HG02623 (cell line): ENCODE results near the gene L3HYPDH.

ENCODE experiments used
- ATAC-seq: cut with Tn5 transposase; IDR thresholded peaks from one replicate; pipeline ENCODE4 v1.9.1; 2021; ENCODE audit warnings: moderate library complexity; ENCODE audit not compliant: unreplicated experiment

Gene L3HYPDH

DNA sequence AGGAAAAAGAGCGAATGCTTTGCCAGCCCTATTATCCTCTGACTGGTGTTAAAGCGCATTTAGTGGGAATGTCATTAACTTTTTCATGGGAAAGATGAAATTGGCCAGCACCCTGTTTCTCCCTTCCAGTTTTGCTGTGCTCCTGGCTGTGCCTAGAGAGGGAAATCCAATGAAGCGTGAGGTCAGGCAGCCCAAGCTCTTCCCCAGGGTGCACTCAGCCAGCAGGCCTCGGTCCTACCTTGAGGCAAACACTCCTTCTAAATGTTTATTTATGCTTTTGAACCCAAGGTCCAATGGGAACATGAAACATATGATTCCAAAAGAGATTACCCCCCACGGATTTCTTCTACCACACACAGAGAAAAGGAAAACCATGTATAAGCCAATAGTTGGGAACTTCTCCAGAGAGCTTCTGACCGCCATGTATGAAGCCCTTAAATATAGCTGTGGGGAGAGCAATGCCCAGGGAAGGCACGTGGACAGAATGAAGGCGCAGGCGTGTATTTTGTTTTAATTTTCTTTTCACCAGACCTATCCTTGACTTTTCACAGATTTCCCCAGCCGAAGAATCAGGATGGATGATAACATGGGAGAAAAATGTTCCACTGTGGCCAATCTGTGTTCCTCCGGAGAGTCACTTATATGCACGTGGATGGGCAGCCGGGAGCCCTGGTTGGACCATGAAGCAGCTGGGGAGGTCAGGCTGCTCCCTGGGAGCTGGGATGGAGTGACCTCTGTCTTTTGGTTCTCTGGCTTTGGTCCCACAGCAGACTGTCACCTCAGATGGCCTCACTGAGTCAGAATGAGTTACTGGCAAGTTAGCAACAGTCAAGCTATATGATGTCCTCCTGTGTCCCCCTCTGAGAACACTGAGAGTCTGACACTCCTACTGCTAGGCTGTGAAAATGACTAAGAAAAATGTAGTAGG is 56.3 kb downstream of the L3HYPDH start:
- no peak for ATAC-seq

- no peak for ATAC-seq
Observed at GRCh38 chr14:59425322-59425935, 58.8 kb downstream of the L3HYPDH start.

DNA sequence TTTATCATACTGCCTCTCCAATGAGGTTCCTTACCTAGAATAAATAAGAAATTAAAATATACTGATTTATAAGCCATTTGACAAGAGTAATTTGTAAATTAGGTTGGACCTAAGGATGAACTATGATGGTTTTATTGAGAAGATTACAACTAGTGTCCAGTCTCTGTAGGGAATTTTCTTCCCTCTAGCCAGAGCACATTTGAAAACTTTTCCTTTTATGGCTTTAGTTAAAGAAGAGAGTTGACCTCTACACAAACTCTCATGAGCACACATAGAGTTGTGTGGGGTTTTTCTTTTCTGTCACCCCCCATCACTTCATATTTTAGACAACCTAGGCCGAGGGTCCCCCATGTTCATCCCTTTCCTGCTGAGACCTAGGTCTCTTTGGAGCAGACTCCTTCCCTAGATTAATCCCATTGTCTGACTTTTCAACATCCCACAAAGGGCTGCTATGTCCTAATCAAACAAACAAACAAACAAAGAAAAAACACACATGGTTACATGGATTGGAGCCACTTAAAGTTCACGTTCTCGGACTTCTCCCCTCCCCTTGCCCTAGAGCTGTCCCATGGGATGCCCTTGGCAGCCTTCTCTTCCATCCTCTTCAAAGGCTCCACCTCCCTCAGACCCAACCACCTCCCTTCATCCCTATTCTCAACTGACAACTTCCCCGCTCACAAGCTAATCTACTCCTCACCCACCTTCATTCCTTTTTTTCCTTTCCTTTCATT is 59.7 kb downstream of the L3HYPDH start:
- ATAC-seq: no peak
